GM21381 (cell line): ENCODE results near the gene KIF7.
"Not testable (repeated sequence)": the region's sequence is repeated elsewhere in the genome, so short reads cannot be mapped to it uniquely, and the experiment has no call there.

ENCODE experiments used
- ATAC-seq: cut with Tn5 transposase; IDR thresholded peaks from one replicate; pipeline ENCODE4 v1.9.1; 2021; ENCODE audit warnings: mild to moderate bottlenecking, moderate library complexity; ENCODE audit not compliant: unreplicated experiment

The KIF7 gene

GRCh38 chr15:89627256-89627970 is 27.9 kb downstream of the KIF7 start:
- ATAC-seq = no peak

GRCh38 chr15:89625716-89626115 is 29.6 kb downstream of the KIF7 start:
- no peak for ATAC-seq

GRCh38 chr15:89623165-89623564 is 32.1 kb downstream of the KIF7 start:
- no peak for ATAC-seq

GRCh38 chr15:89621547-89621946 is 33.7 kb downstream of the KIF7 start:
- ATAC-seq = no peak

GRCh38 chr15:89616228-89616627 is 39.0 kb downstream of the KIF7 start:
- no peak for ATAC-seq

- ATAC-seq = no peak
These were observed 40.1 kb downstream of the KIF7 start for GRCh38 chr15:89615135-89615534.

- no peak for ATAC-seq
These were observed 41.1 kb downstream of the KIF7 start for GRCh38 chr15:89614164-89614563.

- no peak for ATAC-seq
These were observed 42.2 kb downstream of the KIF7 start for GRCh38 chr15:89613031-89613430.

GRCh38 chr15:89611317-89611716 is 44.0 kb downstream of the KIF7 start:
- no peak for ATAC-seq

GRCh38 chr15:89599021-89599420 is 56.2 kb downstream of the KIF7 start:
- ATAC-seq = no peak

GRCh38 chr15:89593018-89593417 is 62.2 kb downstream of the KIF7 start:
- ATAC-seq = no peak

- ATAC-seq = no peak
These were observed 63.4 kb downstream of the KIF7 start for GRCh38 chr15:89591834-89592233.

- no peak for ATAC-seq
These were observed 67.3 kb downstream of the KIF7 start for GRCh38 chr15:89587955-89588354.

GRCh38 chr15:89586651-89587050 is 68.6 kb downstream of the KIF7 start:
- ATAC-seq = no peak

GRCh38 chr15:89580747-89581146 is 74.5 kb downstream of the KIF7 start:
- ATAC-seq = not testable (repeated sequence)

- ATAC-seq = no peak
These were observed 77.1 kb downstream of the KIF7 start for GRCh38 chr15:89578146-89578545.
